ENCODE measurements around the gene NELFCD. TPM values are rescaled to one million over a fixed set of nuclear protein-coding genes. Genes with fewer than 3 reads are reported as not detected.

NELFCD gene
- total RNA-seq, 1 experiment from 2014 or later, result 174 TPM

DNA sequence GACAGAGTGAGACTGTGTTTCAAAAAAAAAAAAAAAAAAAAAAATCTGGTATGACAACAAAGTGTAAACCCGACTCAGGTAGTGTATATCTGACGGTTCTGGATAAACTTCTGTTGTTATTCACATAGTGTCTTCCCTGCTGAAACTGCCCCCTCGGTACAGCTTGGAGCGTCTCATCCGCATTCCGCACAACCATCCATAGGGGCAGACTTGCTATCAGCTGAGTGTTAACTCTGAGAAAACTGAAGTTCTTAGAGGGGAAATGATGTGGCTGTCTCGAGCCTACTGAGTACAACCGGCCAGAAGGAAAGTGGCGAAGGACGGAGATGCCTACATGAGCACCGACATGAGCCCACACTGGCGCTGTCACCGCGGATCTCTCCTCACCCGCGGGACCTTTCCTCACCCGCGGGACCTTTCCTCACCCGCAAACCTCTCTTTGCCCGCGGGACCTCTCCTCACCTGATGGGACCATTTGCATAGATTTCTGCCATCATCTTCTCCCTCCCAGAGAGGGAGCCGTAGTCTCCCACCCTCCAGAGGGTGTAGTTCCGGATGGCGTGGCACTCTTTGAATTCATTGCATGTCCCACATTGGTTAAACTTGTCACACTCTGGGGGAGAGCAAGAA, 16.2 kb downstream of the NELFCD start:
- DNase-seq (ENCODE audit: low spot score), result no peak
- H3K27me3 ChIP-seq (replicated peaks; ENCODE audit: insufficient read depth, low read depth, low read length, poor library complexity), result no peaks in the 10 kb centered on the region
- no peak for TF ChIP-seq EZH2 (IDR thresholded peaks at IDR 0.05; ENCODE audit: borderline replicate concordance, low read depth, low read length, poor library complexity, severe bottlenecking)
- TF ChIP-seq, protein P1, sequence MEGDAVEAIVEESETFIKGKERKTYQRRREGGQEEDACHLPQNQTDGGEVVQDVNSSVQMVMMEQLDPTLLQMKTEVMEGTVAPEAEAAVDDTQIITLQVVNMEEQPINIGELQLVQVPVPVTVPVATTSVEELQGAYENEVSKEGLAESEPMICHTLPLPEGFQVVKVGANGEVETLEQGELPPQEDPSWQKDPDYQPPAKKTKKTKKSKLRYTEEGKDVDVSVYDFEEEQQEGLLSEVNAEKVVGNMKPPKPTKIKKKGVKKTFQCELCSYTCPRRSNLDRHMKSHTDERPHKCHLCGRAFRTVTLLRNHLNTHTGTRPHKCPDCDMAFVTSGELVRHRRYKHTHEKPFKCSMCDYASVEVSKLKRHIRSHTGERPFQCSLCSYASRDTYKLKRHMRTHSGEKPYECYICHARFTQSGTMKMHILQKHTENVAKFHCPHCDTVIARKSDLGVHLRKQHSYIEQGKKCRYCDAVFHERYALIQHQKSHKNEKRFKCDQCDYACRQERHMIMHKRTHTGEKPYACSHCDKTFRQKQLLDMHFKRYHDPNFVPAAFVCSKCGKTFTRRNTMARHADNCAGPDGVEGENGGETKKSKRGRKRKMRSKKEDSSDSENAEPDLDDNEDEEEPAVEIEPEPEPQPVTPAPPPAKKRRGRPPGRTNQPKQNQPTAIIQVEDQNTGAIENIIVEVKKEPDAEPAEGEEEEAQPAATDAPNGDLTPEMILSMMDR (conservative IDR thresholded peaks at IDR 0.05; ENCODE audit: low read depth, low read length), result no peak
- no peaks in the 10 kb centered on the region for H3K4me1 ChIP-seq (ENCODE audit: insufficient read depth, low read length, poor library complexity, severe bottlenecking)
- CTCF ChIA-PET, result no interaction called here
- H3K27ac ChIP-seq (ENCODE audit: low read depth, low read length, poor library complexity, severe bottlenecking), result no peak overlapping the region
- intact Hi-C loops (cut with micrococcal nuclease; ENCODE audit: unreplicated experiment), result no loop called here
- no peaks in the 10 kb centered on the region for H3K9me3 ChIP-seq (ENCODE audit: low read depth, low read length, poor library complexity, severe bottlenecking)
- no TSS peak for BruUV-seq (replicated peaks)
- no peak overlapping the region for H3K4me3 ChIP-seq (ENCODE audit: low read depth, low read length, poor library complexity, severe bottlenecking)
- peaks cover 38% of the 10 kb centered on the region for H3K36me3 ChIP-seq (ENCODE audit: insufficient read depth, low read length, poor library complexity, severe bottlenecking)
- POLR2A ChIA-PET (ENCODE audit: low non-redundant PET), result no interaction called here

DNA sequence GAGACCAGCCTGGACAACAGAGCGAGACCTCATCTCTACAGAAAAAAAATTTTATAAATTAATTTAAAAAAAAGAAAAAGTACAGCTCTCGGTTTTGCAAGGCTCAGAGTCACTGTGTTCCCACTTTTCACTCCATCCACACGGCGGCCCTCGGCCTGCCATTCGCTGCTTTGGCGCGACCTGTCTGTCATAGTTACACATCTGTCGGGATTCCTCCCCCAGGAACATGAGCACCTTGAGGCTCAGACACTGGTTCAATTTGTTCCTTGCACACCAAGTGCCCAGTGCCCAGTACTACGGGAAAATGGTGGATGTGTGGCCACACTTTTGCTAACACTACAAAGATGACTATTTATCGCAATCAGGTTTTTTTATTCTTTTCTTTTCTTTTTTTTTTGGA, 17.6 kb downstream of the NELFCD start:
- POLR2A ChIA-PET (ENCODE audit: low non-redundant PET), result no interaction called here
- DNase-seq (ENCODE audit: low spot score), result no peak
- intact Hi-C loops (cut with micrococcal nuclease; ENCODE audit: unreplicated experiment), result no loop called here
- TF ChIP-seq EZH2 (IDR thresholded peaks at IDR 0.05; ENCODE audit: borderline replicate concordance, low read depth, low read length, poor library complexity, severe bottlenecking), result no peak
- TF ChIP-seq, protein P1 (conservative IDR thresholded peaks at IDR 0.05; ENCODE audit: low read depth, low read length), result no peak
- H3K4me1 ChIP-seq (ENCODE audit: insufficient read depth, low read length, poor library complexity, severe bottlenecking), result no peaks in the 10 kb centered on the region
- no peaks in the 10 kb centered on the region for H3K9me3 ChIP-seq (ENCODE audit: low read depth, low read length, poor library complexity, severe bottlenecking)
- no peak overlapping the region for H3K27ac ChIP-seq (ENCODE audit: low read depth, low read length, poor library complexity, severe bottlenecking)
- peaks cover 24% of the 10 kb centered on the region for H3K36me3 ChIP-seq (ENCODE audit: insufficient read depth, low read length, poor library complexity, severe bottlenecking)
- CTCF ChIA-PET, result no interaction called here
- BruUV-seq (replicated peaks), result no TSS peak
- no peak overlapping the region for H3K4me3 ChIP-seq (ENCODE audit: low read depth, low read length, poor library complexity, severe bottlenecking)
- no peaks in the 10 kb centered on the region for H3K27me3 ChIP-seq (replicated peaks; ENCODE audit: insufficient read depth, low read depth, low read length, poor library complexity)

DNA sequence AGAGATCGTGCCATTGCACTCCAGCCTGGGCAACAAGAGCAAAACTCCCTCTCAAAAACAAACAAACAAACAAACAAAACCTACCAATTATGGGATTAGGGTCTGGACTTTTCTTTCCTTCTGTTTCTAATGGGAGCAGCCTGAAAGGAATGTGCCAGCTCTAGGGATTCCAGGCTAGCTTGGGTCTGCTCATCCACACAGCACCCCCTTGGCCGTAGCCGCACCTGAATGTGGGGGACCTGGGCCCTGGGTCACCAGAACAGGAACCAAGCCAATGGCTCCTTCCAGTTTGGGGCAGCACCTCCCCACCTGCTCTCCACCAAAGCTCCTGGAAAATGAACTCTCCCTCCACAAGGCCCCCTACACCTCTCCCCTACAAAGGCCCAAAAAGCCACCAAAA, 19.3 kb downstream of the NELFCD start:
- CTCF ChIA-PET, result no interaction called here
- Histone ChIP-seq H3K36me3 (ENCODE audit: insufficient read depth, low read length, poor library complexity, severe bottlenecking) (peaks cover 10% of the 10 kb centered on the region), H3K27me3 (replicated peaks; ENCODE audit: insufficient read depth, low read depth, low read length, poor library complexity) (no peaks in the 10 kb centered on the region), H3K4me1 (ENCODE audit: insufficient read depth, low read length, poor library complexity, severe bottlenecking) (peaks cover 6% of the 10 kb centered on the region), H3K4me3 (ENCODE audit: low read depth, low read length, poor library complexity, severe bottlenecking) (no peak overlapping the region), H3K9me3 (ENCODE audit: low read depth, low read length, poor library complexity, severe bottlenecking) (no peaks in the 10 kb centered on the region), H3K27ac (ENCODE audit: low read depth, low read length, poor library complexity, severe bottlenecking) (no peak overlapping the region)
- intact Hi-C loops (cut with micrococcal nuclease; ENCODE audit: unreplicated experiment), result no loop called here
- POLR2A ChIA-PET (ENCODE audit: low non-redundant PET), result interaction anchor here (0.6 kb wide), 1 partner anchor 1779 kb away, joined by 3 read pairs; no protein-coding TSS in a partner anchor
- DNase-seq (ENCODE audit: low spot score), result no peak
- TF ChIP-seq, protein P1 (conservative IDR thresholded peaks at IDR 0.05; ENCODE audit: low read depth, low read length), result no peak
- TF ChIP-seq EZH2 (IDR thresholded peaks at IDR 0.05; ENCODE audit: borderline replicate concordance, low read depth, low read length, poor library complexity, severe bottlenecking), result no peak
- no TSS peak for BruUV-seq (replicated peaks)
